ENCODE results near the gene TUBB4A. TPM values are rescaled to one million over a fixed set of nuclear protein-coding genes. Genes with fewer than 3 reads are reported as not detected.

Gene TUBB4A
- total and polyA plus RNA-seq, 10 of the 15 experiments (the other 5 are each of a cell fraction or from before 2014, with no cell fraction given), result 0.29 to 22.4 (median 3.8) TPM

- ChIA-PET RAD21 (ENCODE audit: unreplicated experiment) (interaction anchor here (1.1 kb wide), 1 partner anchor 379 kb away, joined by 7 read pairs; no protein-coding TSS in a partner anchor), SMC1A (ENCODE audit: uncharacterized antibody, unreplicated experiment) (interaction anchor here (0.6 kb wide), 2 partner anchors 37 to 40 kb away, joined by 3 read pairs; no protein-coding TSS in a partner anchor), POLR2A (interaction anchor here (0.6 kb wide), 1 partner anchor 59 kb away, joined by 3 read pairs; no protein-coding TSS in a partner anchor), CTCF (interaction anchor here (1.4 kb wide), 1 partner anchor 14 kb away, joined by 3 read pairs; no protein-coding TSS in a partner anchor)
- TF ChIP-seq SUZ12 (IDR thresholded peaks at IDR 0.05; ENCODE audit: unreplicated experiment) (no peak), TCF12 (IDR thresholded peaks at IDR 0.05; ENCODE audit: low read depth, low read length) (no peak), POLR2AphosphoS2 (IDR thresholded peaks at IDR 0.05; ENCODE audit: low read depth, low read length) (no peak), ATF7 (IDR thresholded peaks at IDR 0.05; ENCODE audit: low read depth) (no peak), ETV6 (conservative IDR thresholded peaks at IDR 0.05 in 1 of 2, IDR thresholded peaks at IDR 0.05 in 1 of 2; ENCODE audit: borderline replicate concordance in 1 of 2, low read depth in 1 of 2) (no peak), TBL1XR1 (IDR thresholded peaks at IDR 0.05; ENCODE audit: low read depth, low read length) (no peak), ASH2L (IDR thresholded peaks at IDR 0.05; ENCODE audit: borderline replicate concordance, low read depth) (no peak), LARP7 (IDR thresholded peaks at IDR 0.05) (no peak), RUNX3 (IDR thresholded peaks at IDR 0.05; ENCODE audit: low read length) (no peak), EP300 (IDR thresholded peaks at IDR 0.05; ENCODE audit: borderline replicate concordance in 1 of 2, control insufficient read depth in 1 of 2, low read depth in 2 of 2, low read length in 2 of 2) (no peak)
- 69% methylated on average over 7 of the region's 7 CpGs for WGBS (ENCODE audit: insufficient coverage, insufficient replicate concordance, low lambda C conversion rate, missing lambda C conversion rate)
- no peak overlapping the region for H2AFZ ChIP-seq (ENCODE audit: control insufficient read depth, low read depth, low read length)
- DNase-seq (ENCODE audit: low read depth, low spot score) (no peak), FAIRE-seq (no peak), ATAC-seq (no peak)
- BruUV-seq (replicated peaks), result no TSS peak
- H3K36me3 ChIP-seq (ENCODE audit: control insufficient read depth in 2 of 2, insufficient read depth in 2 of 2, low read length in 1 of 2), result no peaks in the 10 kb centered on the region
- H3K4me2 ChIP-seq (ENCODE audit: control insufficient read depth, insufficient read depth), result no peak overlapping the region
- H3K4me3 ChIP-seq, result no peak overlapping the region
- H3K9ac ChIP-seq (ENCODE audit: control insufficient read depth, insufficient read depth, low read length), result no peak overlapping the region
- peaks cover 16% of the 10 kb centered on the region for H3K79me2 ChIP-seq (ENCODE audit: control insufficient read depth, insufficient read depth, low read length)
- intact Hi-C loops (cut with micrococcal nuclease; ENCODE audit: unreplicated experiment) (no loop called here), in situ Hi-C loops (cut with MboI) (no loop called here)
- peaks cover 14% of the 10 kb centered on the region for H3K4me1 ChIP-seq (ENCODE audit: control insufficient read depth, insufficient read depth, low read length)
- H3K27me3 ChIP-seq (replicated peaks in 1 of 2; ENCODE audit: control insufficient read depth in 2 of 2, insufficient read depth in 2 of 2, low read length in 1 of 2), result no peaks in the 10 kb centered on the region
- no peak overlapping the region for H3K27ac ChIP-seq (ENCODE audit: control insufficient read depth, insufficient read depth)
- H4K20me1 ChIP-seq (ENCODE audit: control insufficient read depth, insufficient read depth), result no peaks in the 10 kb centered on the region
- H3K9me3 ChIP-seq (replicated peaks; ENCODE audit: control insufficient read depth, insufficient read depth, low read length), result no peaks in the 10 kb centered on the region
Measured at GRCh38 chr19:6484831-6485230, 17.3 kb downstream of the TUBB4A start.

Data from GM12878 (cell line).